ENCODE results near the gene SPEN.

DNA sequence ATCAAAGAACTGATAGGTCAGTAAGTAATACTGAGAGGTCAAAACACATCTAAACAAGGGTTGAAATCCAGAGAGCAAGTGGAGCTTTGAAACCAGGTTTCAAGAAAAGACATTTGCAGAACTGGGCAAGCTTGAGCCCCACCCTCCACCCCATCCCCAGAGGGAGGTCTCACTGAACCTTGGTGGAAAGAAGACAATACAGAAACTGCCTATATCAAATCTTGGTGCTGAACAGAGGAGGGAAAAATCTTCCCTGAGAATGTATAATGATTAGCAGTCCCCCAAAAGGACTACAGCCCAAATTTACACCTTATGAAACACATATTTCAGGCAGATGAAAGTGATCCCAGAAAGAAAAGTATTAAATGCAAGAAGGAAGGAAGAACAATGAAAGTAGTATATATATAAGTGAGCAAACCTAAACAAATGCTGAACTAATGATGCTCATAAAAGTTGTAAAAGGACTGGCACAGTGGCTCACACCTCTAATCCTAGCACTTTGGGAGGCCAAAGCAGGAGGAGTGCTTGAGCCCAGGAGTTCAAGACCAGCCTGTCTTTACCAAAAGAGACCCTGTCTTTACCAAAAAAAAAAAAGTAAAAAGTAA is 116.0 kb downstream of the SPEN start:
- TF ChIP-seq CTCF (IDR thresholded peaks at IDR 0.05): no peak
- TF ChIP-seq POLR2A (IDR thresholded peaks at IDR 0.05): no peak

Data from lower leg skin (tissue), 3 donors.